Endothelial cell of umbilical vein (primary cell): ENCODE measurements around the gene IL9.

Source experiments
- POLR2A ChIP-seq: IDR thresholded peaks from 2 replicates; pipeline ENCODE4 v1.6.1; 2012; ENCODE audit warnings: low read depth, mild to moderate bottlenecking, control low read depth, low read length
- POLR2AphosphoS5 ChIP-seq: IDR thresholded peaks from 2 replicates; pipeline ENCODE4 v1.6.1; 2012; ENCODE audit warnings: low read depth, mild to moderate bottlenecking, control low read depth, low read length, moderate library complexity; ENCODE audit not compliant: insufficient read depth
- TF ChIP-seq, protein P1 (sequence below), 2 donors: IDR thresholded peaks; 1 replicate in 1 of 2; 2 replicates in 1 of 2; pipeline ENCODE4 v1.5.1; 2011; ENCODE audit warnings: low read length in 2 of 2, mild to moderate bottlenecking in 2 of 2, moderate library complexity in 2 of 2, control low read depth in 1 of 2, inconsistent platforms in 1 of 2, low read depth in 1 of 2; ENCODE audit not compliant: insufficient read depth in 1 of 2; ENCODE audit errors: extremely low read depth in 1 of 2

DNA sequence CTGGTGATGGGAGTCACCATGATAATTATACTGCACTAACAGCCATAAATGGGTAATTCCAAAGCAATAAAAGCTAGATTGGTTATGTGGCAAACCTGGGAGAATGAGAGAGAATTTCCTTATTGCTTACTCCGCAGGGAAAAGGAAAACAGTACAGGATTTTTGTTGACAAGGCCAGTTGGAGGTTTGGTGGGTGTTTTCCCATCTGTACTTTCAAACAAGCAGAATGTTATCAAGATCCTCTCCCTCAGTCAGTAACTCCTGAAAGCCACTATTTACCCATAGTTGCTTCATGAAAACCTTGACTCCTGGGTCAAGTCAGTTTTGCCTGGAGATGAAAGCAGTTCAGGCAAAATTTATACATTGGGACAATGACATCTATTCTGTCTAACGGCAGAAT, 26.4 kb downstream of the IL9 start:
- TF ChIP-seq, protein P1, sequence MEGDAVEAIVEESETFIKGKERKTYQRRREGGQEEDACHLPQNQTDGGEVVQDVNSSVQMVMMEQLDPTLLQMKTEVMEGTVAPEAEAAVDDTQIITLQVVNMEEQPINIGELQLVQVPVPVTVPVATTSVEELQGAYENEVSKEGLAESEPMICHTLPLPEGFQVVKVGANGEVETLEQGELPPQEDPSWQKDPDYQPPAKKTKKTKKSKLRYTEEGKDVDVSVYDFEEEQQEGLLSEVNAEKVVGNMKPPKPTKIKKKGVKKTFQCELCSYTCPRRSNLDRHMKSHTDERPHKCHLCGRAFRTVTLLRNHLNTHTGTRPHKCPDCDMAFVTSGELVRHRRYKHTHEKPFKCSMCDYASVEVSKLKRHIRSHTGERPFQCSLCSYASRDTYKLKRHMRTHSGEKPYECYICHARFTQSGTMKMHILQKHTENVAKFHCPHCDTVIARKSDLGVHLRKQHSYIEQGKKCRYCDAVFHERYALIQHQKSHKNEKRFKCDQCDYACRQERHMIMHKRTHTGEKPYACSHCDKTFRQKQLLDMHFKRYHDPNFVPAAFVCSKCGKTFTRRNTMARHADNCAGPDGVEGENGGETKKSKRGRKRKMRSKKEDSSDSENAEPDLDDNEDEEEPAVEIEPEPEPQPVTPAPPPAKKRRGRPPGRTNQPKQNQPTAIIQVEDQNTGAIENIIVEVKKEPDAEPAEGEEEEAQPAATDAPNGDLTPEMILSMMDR (IDR thresholded peaks at IDR 0.05; ENCODE audit: extremely low read depth in 1 of 2, insufficient read depth in 1 of 2, low read depth in 1 of 2, low read length in 2 of 2), result no peak
- TF ChIP-seq POLR2A (no peak), POLR2AphosphoS5 (no peak)
